Measurements from ENCODE around the gene ATE1. TPM values are rescaled to one million over a fixed set of nuclear protein-coding genes. Genes with fewer than 3 reads are reported as not detected.

Gene ATE1
- total and polyA plus RNA-seq, 2 of the 4 experiments (the other 2 are of a cell fraction): 6.4 to 27.8 TPM

DNA sequence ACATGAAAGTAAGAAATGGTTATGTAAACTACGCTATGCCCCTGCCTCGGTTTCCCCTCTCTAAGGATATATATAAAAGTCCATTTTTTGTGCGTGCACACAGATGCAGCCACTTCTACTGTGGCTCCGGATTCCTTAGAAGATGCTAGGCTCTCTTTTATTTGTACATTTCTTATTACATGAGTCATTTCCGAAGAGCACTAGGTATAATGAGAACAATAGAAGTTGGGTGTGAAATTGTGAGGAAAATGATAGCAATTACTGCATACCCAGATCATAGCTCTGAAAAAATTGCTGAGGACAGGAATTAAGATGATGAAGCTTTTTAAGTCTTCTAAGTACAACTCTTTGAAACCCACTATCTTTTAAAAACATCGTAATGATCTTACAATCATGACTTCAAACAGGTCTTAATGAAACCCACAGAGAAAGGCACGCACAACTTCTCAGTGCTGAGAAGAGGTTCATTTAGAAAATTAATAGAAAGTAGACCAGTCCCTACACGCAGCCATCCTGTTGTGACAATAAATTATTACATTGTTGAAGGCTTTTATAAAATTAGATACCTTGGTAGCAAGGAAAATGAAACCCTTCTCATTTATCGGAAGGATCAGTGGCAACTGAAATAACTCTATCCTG lies 233.4 kb downstream of the ATE1 start:
- intact Hi-C loops (cut with micrococcal nuclease): no loop called here
- no peaks in the 10 kb centered on the region for H3K36me3 ChIP-seq (ENCODE audit: control insufficient read depth, insufficient read depth, low read length)
- no peak overlapping the region for H3K4me2 ChIP-seq (ENCODE audit: low read depth, low read length)
- H2BK5ac ChIP-seq (ENCODE audit: low read depth, low read length, poor library complexity, severe bottlenecking): no peak overlapping the region
- no peak overlapping the region for H4K5ac ChIP-seq (ENCODE audit: low read depth, low read length)
- H3K79me1 ChIP-seq (ENCODE audit: low read depth in 1 of 2, low read length in 2 of 2): no peaks in the 10 kb centered on the region
- BruUV-seq (replicated peaks): no TSS peak
- no peak for DNase-seq
- H2BK15ac ChIP-seq (ENCODE audit: low read depth, low read length): no peak overlapping the region
- H3K56ac ChIP-seq (ENCODE audit: extremely low read depth, insufficient read depth, low read length): no peak overlapping the region
- no peak overlapping the region for H4K8ac ChIP-seq (ENCODE audit: low read depth in 2 of 2, low read length in 2 of 2)
- no peak overlapping the region for H3K18ac ChIP-seq (ENCODE audit: low read depth, low read length)
- no peak overlapping the region for H3K14ac ChIP-seq (replicated peaks; ENCODE audit: low read depth, low read length)
- H3K9ac ChIP-seq (ENCODE audit: low read depth, low read length): no peak overlapping the region
- no peak for ATAC-seq (ENCODE audit: low read depth)
- H4K20me1 ChIP-seq (ENCODE audit: insufficient read depth, low read length): no peaks in the 10 kb centered on the region
- no peaks in the 10 kb centered on the region for H3K27me3 ChIP-seq (ENCODE audit: control insufficient read depth, insufficient read depth, low read length)
- H3K9me3 ChIP-seq (ENCODE audit: control insufficient read depth, insufficient read depth, low read length): peaks cover 8% of the 10 kb centered on the region
- no peaks in the 10 kb centered on the region for H3K4me1 ChIP-seq (ENCODE audit: control insufficient read depth, insufficient read depth, low read length)
- no peak overlapping the region for H3K4ac ChIP-seq (ENCODE audit: low read depth, low read length)
- no peak overlapping the region for H4K91ac ChIP-seq (ENCODE audit: insufficient read depth, low read depth, low read length)
- no peak overlapping the region for H2BK20ac ChIP-seq (ENCODE audit: low read depth, low read length)
- CTCF ChIA-PET: no interaction called here
- in situ Hi-C loops (cut with MboI; ENCODE audit: low sequenced_read_pairs): no loop called here
- no peak overlapping the region for H2AK5ac ChIP-seq (ENCODE audit: low read depth, low read length)
- no peak overlapping the region for H2AK9ac ChIP-seq (replicated peaks; ENCODE audit: low read depth, low read length, poor library complexity)
- no CpG with 5 or more reads among the region's 9 CpGs for WGBS, 2 experiments (ENCODE audit: extremely low coverage in 2 of 2, insufficient read length in 1 of 2)
- H2AFZ ChIP-seq (replicated peaks; ENCODE audit: low read length, poor library complexity): no peak overlapping the region
- H3K4me3 ChIP-seq (ENCODE audit: insufficient read depth, low read depth, low read length): no peak overlapping the region
- POLR2A ChIA-PET (ENCODE audit: unreplicated experiment): no interaction called here
- H3K9me1 ChIP-seq (ENCODE audit: insufficient read depth, low read length): no peaks in the 10 kb centered on the region
- H2BK120ac ChIP-seq (ENCODE audit: low read depth, low read length): no peak overlapping the region
- dilution Hi-C loops (cut with HindIII; ENCODE audit: low sequenced_read_pairs, unreplicated experiment): no loop called here
- no peak overlapping the region for H3K23ac ChIP-seq (ENCODE audit: low read depth, low read length)
- TF ChIP-seq CHD1 (IDR thresholded peaks at IDR 0.05; ENCODE audit: low read depth, low read length): no peak
- TF ChIP-seq FOS (IDR thresholded peaks at IDR 0.05; ENCODE audit: low read depth, low read length): no peak
- no peak for TF ChIP-seq RAD21 (IDR thresholded peaks at IDR 0.05; ENCODE audit: low read length)
- no peak for TF ChIP-seq BHLHE40 (IDR thresholded peaks at IDR 0.05; ENCODE audit: low read depth, low read length)
- no peak for TF ChIP-seq MAZ (IDR thresholded peaks at IDR 0.05; ENCODE audit: borderline replicate concordance, low read depth, low read length)
- TF ChIP-seq MXI1 (IDR thresholded peaks at IDR 0.05; ENCODE audit: borderline replicate concordance, low read depth, low read length): no peak
- no peak for TF ChIP-seq MAFK (IDR thresholded peaks at IDR 0.05; ENCODE audit: low read depth, low read length)
- no peak for TF ChIP-seq CEBPB (IDR thresholded peaks at IDR 0.05; ENCODE audit: low read depth, low read length)
- no peak for TF ChIP-seq RFX5 (IDR thresholded peaks at IDR 0.05; ENCODE audit: low read depth, low read length)
- TF ChIP-seq ELK1 (IDR thresholded peaks at IDR 0.05; ENCODE audit: borderline replicate concordance, low read depth, low read length): no peak
- H3K27ac ChIP-seq (ENCODE audit: insufficient read depth, low read length): no peak overlapping the region
